AG20443 (cell line): ENCODE results near the gene FLT3.
"Not testable (repeated sequence)": the region's sequence is repeated elsewhere in the genome, so short reads cannot be mapped to it uniquely, and the experiment has no call there.

Source experiments
- DNase-seq: peaks from one replicate; pipeline ENCODE4 v3.0.0; 2012; ENCODE audit warnings: low spot score, mixed read lengths

Gene FLT3

DNA sequence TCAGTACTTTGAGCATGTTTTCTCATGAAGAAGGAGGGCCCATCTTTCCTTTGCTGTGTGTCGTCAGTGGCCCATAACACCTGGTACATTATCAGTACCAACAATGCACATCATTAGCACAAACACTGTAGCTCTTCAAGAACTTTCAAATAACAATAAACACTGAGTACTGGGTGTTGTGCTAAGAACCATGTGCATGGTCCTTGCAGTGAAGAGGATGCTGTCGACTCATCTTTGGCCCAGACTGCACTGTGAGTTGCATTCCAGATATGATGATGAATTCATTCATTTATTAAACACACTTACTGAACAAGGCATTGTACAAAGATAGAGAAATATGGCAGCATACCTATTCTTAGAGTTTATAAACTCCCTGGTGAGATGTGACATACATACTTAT is 55.8 kb downstream of the FLT3 start:
- peak; percentile 23 for DNase-seq

DNA sequence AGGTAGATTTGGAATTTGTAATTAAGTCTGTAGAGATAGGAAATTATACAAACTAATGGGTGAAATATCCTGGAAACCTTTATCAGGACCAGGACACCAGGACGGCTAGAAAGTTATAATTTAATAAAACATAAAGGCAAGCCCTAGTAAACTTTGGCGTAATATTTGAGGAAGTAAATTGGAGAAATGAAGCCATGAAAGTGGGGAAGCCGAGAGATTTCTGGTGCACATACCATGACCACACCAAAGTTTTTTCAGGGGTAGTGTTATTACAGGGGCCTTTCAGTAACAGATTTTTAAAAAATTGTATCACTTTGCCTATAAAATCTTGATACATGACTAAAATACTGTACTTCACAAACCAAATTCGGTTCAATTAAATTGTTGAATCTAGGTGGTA is 57.2 kb downstream of the FLT3 start:
- no peak for DNase-seq

DNA sequence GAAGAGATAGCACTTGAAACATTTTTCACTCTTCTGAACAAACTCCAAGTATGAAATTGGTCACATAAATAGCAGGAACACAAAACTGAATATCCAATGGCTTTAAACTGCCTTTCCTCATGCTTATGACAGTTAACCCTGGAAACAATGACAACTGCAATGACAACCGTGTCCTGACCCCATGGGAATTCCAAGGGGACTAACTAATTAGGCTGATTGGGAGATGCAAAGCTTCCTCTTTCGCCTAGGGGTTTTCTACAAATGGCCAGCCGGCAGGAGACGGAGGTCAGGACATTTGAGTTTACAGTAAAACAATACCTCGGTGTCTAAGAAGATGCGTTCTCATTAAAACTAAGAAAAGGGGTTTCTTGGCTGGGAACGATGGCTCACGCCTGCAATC is 58.9 kb downstream of the FLT3 start:
- no peak for DNase-seq

DNA sequence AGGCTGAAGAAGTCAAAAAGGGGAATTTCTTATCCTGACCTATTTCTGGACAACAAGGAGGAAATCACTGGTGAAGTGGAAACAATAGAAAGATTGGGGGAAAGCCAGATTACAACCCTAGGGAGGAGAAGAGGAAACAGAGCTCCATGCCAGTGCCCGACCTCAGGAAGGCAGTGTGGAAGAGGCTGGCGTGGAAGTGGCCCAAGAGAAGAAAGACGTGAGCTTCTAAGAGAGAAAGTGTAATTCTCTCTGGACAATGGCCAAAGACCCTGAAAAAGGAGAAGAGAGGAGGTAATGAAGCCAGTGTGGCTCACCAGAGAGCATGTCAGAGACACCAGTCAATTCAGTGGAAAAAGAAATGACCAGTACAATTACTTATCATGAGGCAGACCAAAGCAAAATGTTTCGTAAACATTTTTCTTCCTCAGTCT is 59.3 kb downstream of the FLT3 start:
- DNase-seq = no peak

DNA sequence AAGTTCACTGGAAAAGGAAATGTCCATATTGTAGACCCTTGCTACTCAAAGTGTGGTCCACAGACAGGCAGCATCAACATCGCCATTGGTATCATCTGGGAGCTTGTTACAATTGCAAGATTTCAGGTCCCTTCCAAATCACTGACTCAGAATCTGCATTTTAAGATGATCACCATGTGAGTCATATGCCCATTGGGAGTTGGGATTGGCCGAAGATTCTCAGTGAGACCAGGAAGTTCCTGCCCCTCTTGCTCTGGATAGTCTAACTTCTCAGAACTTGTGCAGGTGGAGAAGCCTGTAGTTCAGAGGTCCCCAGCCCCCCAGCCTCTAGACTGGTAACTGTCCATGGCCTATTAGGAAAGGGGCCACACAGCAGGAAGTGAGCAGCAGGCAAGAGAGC is 63.0 kb downstream of the FLT3 start:
- DNase-seq = peak; percentile 43

DNA sequence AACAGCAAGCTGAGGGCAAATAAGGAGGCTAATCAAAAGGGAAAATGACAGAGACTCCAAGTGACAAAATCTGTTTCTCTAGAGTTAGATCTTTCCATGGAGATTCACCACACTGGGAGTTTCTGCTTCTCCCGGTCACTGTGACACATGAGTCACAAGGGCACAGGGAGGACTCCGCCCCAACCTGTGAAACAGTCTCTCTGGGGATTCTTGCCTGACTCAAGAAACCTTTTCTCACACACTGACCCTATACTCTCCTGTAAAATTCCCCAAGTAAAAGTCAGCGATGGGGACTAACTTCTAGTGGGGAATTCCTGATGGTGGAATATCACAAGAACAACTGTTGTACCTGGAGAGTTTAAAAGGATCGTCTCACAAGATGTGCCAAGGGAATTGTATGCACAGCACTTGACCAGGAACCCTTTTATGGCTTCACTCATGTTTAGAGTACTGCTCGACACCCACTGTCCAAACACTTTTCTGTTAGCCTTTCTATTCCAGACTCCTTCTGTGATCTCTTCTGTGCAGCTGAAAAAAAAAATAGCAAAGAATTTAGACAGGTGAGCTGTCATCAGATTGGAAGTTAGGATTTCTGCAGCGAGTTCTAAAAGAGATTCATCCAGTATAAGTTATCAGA is 65.1 kb downstream of the FLT3 start:
- no peak for DNase-seq

DNA sequence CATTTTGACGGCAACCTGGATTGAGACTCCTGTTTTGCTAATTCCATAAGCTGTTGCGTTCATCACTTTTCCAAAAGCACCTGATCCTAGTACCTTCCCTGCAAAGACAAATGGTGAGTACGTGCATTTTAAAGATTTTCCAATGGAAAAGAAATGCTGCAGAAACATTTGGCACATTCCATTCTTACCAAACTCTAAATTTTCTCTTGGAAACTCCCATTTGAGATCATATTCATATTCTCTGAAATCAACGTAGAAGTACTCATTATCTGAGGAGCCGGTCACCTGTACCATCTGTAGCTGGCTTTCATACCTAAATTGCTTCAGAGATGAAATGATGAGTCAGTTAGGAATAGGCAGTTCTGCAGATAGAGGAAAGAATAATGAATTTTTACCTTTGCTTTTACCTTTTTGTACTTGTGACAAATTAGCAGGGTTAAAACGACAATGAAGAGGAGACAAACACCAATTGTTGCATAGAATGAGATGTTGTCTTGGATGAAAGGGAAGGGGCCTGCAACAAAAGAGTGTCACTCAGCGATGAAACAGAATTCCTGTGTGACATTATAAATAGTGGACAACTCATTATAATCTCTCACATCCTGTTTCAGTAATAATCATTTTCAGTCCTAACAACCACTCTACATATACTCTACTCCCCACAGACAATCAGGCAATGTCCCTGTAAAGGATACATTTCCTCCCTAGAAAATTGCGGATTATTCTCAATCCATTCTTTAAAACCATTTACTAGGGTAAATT is 66.3 kb downstream of the FLT3 start:
- DNase-seq = no peak

DNA sequence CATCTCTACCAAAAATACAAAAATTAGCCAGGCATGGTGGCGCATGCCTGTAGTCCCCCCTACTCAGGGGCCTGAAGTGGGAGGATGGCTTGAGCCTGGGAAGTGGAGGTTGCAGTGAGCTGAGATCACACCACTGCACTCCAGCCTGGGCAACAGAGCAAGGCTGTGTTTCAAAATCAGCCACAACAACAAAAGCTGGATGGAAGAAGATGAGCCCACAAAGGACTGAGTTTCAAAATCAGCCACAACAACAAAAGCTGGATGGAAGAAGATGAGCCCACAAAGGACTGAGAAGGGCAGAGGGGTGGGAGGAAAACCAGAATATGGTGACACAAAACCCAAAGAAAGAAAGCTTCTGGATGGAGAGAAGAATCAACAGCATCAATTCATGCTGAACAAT is 67.9 kb downstream of the FLT3 start:
- DNase-seq = not testable (repeated sequence)

DNA sequence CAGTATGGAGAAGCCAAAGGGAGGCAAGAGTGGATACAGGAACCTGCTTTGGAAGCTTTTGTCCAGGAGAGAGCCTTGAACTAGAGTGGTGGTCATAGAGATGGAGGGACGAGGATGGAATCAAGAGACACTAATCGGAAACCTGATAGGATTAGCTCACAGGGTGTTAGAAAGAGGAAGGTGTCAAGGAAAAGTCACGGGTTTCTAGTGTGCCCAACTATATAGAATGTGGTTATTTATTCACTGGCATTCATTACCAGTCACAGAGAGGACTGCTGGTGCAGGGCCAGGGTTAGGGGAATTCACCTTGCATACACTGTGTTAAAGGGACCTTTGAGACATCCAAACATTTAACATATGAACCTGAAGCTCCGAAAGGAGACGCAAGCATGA is 68.5 kb downstream of the FLT3 start:
- DNase-seq = no peak

DNA sequence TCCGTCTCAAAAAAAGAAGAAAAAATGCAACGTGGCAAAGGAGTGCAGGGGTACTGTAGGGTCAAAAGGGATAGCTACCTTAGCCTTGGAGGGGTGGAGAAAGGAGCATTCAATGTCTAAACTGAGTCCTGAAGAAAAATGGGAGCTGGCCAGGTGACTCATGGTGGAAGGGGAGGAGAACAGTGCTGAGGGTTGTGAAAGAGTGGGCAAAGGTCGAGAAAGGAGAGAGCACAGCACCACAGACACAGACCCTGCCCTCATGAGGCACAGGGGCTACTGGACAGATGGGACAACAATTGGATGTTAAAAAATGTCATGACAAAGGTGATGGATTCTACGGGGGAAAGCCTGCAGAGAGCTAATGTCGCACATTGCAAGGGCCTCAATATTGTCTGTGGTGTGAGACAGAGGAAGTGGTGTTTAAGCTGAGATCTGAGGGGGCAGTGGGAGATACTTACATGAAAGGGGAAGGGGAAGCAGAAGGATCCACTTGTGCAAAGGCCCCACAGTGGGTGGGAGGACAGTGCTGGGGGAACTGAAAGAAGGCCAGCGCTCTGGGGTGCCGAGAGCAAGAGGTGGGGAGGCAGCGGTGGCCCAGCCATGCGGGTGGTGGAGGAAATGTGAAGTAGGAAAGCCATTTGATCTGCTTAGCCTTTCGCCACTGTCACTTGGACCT is 69.0 kb downstream of the FLT3 start:
- DNase-seq = no peak

DNA sequence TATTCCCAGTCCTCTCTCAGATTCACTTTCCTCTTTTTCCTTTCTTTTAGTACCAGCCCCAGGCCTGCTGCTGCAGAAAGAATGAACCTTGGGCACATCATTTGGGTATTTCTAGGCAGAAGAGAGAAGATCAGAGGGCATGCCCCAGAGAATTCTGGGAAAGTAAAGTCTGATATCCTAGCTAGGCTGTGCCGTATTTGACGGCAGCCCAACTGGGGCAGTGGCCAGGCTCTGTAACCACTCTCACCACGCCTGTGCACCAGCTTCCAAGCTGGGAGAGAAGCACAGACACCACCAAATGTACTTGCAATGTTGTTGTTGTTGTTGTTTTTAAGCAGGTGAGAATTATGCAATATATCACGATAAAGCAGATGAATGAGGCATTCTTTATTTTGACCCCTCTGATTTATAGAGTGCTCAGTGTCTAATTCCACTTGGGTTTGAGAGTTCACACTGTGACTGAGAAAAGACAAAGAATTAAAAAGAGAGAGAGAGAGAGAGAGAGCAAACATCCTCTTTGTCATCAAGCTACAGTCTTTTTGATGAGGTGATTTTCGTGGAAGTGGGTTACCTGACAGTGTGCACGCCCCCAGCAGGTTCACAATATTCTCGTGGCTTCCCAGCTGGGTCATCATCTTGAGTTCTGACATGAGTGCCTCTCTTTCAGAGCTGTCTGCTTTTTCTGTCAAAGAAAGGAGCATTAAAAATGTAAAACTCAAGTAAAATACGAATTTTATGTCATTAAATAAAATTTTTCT is 72.6 kb downstream of the FLT3 start:
- no peak for DNase-seq

DNA sequence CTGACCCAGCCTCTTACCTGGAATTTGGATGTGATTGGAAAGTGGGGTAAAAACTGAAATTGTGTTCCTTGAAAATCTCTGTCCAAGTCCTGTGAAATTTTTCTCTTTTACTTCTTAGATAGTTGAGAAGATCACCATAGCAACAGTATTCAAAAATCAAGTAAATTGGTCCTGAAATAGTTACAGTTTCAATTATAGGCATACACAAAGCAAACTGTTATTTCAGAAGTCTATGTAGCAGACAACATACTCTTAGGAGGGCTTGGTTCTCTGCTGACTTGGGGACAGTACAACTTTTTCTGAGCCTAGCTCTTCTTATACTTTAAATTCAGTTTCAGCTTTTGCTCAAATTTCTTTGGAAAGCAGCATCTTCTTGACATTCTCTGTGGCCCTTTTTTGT is 73.3 kb downstream of the FLT3 start:
- no peak for DNase-seq

DNA sequence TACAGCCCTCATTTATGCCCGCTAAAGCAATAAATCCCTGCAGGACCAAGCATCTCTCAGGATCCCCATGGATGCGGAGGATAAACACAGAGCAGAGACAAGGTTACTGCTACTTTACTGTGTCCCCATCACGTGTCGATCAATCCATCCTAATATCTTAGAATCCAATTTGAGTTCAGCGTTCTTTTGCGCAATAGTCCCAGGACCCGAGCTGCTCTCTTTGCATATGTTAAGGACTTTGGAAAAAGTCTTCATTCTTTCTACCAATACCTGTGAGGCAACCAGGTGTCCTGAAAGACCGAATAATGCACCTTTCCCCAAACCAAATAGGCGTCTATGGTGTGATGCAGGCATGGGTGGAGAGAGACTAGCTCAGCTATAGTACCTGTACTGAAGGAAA is 73.9 kb downstream of the FLT3 start:
- DNase-seq = no peak

DNA sequence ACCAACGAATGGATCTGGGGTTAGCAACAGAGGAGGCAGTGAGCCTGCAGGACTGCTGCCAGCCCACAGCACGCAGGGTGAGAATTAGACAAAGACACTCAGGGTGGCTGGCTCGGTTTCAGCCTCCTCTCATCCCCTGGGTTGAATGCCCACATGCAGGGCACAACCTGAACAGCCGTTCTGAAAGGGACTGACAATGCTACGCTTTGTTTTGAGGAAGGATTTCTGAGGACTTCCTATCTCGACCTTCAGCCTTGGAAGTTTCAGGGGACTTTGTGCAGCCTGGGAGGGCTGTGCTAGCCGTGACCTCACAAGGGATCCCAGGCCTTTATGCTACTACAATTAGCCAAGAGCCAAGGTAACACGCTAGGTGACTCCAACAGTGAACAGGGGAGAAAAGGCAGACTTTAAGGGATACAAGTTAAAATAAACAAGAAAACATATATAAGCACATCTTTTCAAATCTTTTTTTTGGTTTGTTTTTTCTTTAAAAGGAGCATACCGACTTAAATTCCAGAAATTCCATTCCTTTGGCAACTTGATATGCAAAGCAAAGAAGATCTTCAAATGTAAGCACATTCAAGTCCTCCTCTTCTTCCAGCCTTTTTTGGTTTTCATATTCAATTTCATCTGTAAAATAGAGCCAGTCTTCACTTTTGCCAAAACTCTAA is 77.4 kb downstream of the FLT3 start:
- DNase-seq = peak; percentile 35

DNA sequence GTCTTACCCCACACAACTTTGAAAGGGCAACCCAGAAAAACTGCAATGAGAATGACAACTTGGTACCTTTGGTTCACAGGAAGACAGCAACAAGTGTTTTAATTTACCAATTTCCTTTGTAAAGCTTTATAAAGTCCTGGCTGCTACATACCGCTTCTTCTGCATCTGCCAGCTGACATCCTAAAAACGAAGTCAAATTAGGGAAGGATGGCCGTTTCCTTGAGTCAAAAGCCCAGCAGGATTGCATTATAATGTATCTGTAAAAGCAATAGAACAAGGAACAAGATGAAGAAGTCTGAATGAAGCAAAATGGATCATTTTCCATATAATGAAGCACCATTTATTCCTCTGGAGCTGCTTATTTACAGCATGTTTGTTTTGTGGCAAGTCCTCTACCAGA is 86.1 kb downstream of the FLT3 start:
- no peak for DNase-seq

DNA sequence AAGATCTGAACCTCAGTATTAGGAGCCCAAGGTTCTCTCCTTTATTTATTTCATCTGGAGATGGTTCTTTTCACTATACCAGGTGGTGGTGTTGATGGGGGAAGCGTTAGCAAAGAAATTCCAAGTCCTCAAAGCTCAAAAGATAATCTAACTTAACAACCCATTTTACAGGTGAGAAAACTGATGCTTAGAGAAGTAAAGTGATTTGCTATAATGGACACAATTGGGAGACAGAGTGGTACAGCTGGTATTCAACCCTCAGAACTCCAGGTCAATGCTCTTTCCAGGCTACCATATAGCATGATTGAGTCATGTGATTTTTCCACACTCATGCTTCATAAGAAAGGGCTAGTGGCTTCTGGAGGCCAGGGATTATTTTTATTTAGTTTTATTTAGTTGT is 86.9 kb downstream of the FLT3 start:
- no peak for DNase-seq

DNA sequence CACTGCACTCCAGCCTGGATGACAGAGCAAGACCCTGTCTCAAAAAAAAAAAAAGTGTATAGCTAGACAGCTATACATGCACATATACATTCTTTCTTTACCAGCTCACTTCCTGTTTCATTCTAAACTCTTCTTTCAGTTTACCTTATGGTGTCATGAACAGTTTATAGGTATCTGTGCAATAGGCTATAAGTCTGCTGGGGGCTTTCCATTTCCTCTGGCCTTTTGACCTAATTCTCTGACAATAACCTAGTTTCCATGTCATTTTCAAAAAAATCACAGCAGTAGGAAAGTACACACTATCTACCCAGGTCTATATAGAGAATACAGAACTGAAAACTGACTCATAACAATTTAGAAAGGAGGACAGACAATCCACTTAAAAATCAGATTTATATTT is 87.5 kb downstream of the FLT3 start:
- no peak for DNase-seq

DNA sequence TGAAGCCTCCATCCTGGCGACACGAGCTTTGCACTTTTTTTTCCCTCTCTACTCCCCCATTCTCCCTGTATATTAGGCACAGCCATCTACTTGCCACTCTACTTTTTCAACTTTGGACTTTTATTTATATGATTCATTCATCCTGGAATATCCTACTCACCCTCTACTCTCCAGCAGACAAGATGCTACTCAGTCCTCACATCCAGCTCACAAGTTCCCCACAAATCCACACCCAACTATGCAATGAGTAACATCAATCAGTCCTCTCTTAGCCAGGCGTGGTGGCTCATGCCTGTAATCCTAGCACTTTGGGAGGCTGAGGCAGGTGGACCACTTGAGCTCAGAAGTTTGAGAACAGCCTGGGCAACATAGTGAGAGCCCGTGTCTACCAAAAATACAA is 88.0 kb downstream of the FLT3 start:
- no peak for DNase-seq

DNA sequence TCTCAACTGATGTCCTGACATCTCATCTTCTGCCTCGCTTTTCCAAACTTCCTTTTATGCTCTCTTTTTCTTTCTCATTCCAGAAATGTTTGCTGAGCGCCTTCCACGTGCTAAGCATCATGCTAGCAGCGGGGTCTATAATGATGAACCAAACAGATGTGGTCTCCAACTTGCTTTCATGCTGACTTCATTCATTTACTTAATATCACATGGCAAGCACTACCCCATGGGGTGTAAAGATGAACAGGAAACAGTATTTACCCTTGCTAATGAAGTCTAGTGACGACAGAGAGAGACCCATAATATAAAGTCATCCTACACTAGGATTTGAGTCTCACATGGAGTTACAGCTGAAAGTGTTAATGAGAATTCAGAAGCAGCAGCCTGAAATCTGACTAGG is 90.3 kb downstream of the FLT3 start:
- DNase-seq = no peak

DNA sequence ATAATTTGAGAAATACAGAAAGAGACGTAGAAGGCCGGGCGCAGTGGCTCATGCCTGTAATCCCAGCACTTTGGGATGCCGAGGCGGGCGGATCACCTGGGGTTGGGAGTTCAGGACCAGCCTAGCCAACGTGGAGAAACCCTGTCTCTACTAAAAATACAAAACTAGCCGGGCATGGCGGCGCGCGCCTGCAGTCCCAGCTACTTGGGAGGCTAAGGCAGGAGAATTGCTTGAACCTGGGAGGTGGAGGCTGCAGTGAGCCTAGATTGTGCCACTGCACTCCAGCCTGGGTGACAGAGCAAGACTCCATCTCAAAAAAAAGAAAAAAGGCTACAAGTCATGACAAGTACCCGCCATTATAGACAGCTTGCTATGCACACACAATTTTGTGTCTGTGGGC is 95.4 kb downstream of the FLT3 start:
- not testable (repeated sequence) for DNase-seq

DNA sequence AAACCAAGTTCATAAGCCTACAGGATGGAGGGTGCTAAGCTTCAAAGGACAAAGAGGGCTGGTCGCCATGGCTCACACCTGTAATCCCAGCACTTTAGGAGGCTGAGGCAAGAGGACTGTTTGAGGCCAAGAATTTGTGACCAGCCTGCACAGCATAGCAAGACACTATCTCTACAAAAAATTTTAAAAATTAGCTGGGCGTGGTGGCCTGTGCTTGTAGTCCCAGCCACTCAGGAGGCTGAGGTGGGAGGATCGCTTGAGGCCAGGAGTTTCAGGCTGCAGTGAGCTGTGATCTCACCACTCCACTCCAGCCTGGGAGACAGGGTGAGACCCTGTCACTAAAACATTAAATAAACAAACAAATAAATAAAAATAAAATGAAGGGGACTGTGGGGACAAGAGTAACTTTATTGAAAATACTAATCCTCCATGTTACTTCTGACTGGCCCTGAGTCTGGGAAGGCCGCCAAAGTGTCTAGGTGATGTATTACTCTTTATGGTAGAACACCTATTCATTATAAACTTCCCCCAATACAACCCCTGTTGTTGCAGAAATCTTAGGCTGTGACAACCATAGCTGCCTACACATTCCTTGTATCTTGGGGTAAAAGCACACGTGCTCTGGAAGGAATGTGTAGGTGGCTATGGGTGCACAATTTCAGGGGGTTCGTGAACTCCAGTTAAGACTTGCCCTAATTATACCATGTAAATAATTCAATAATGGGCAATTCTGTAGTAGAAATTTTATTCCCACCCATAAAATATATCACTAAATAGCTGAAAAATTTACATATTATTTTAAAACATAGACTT is 97.3 kb downstream of the FLT3 start:
- DNase-seq = no peak
